ENCODE measurements around the gene TTC3. TPM values are rescaled to one million over a fixed set of nuclear protein-coding genes. Genes with fewer than 3 reads are reported as not detected.
"Not testable (repeated sequence)": the region's sequence is repeated elsewhere in the genome, so short reads cannot be mapped to it uniquely, and the experiment has no call there.

TTC3 gene
- total RNA-seq, 1 experiment from 2014 or later, result 71.5 TPM

- DNase-seq (ENCODE audit: low read depth, low spot score), result no peak
- no peaks in the 10 kb centered on the region for H3K9me2 ChIP-seq (ENCODE audit: insufficient read depth)
- H3K27ac ChIP-seq (ENCODE audit: low read depth, low read length), result no peak overlapping the region
- no peak overlapping the region for H3K9ac ChIP-seq (ENCODE audit: low read length)
- no peaks in the 10 kb centered on the region for H3K79me2 ChIP-seq (ENCODE audit: insufficient read depth, low read length)
- no peak overlapping the region for H3K4me3 ChIP-seq (replicated peaks in 1 of 2; ENCODE audit: low read depth in 1 of 2, low read length in 2 of 2)
- no peak overlapping the region for H3K4me2 ChIP-seq (ENCODE audit: low read length)
- TF ChIP-seq ZNF274 (IDR thresholded peaks at IDR 0.05; ENCODE audit: low read depth, low read length) (no peak), ELF1 (IDR thresholded peaks at IDR 0.05; ENCODE audit: borderline replicate concordance, low read depth) (no peak), RAD21 (IDR thresholded peaks at IDR 0.05; ENCODE audit: low read depth) (no peak), ZFX (IDR thresholded peaks at IDR 0.05) (no peak), POLR2AphosphoS5 (IDR thresholded peaks at IDR 0.05; ENCODE audit: low read depth, low read length) (no peak), JUND (IDR thresholded peaks at IDR 0.05) (no peak), SP1 (IDR thresholded peaks at IDR 0.05; ENCODE audit: low read depth) (no peak), YY1 (IDR thresholded peaks at IDR 0.05; ENCODE audit: extremely low read depth, insufficient replicate concordance, low read depth, low read length) (no peak)
- TF ChIP-seq, protein P1, sequence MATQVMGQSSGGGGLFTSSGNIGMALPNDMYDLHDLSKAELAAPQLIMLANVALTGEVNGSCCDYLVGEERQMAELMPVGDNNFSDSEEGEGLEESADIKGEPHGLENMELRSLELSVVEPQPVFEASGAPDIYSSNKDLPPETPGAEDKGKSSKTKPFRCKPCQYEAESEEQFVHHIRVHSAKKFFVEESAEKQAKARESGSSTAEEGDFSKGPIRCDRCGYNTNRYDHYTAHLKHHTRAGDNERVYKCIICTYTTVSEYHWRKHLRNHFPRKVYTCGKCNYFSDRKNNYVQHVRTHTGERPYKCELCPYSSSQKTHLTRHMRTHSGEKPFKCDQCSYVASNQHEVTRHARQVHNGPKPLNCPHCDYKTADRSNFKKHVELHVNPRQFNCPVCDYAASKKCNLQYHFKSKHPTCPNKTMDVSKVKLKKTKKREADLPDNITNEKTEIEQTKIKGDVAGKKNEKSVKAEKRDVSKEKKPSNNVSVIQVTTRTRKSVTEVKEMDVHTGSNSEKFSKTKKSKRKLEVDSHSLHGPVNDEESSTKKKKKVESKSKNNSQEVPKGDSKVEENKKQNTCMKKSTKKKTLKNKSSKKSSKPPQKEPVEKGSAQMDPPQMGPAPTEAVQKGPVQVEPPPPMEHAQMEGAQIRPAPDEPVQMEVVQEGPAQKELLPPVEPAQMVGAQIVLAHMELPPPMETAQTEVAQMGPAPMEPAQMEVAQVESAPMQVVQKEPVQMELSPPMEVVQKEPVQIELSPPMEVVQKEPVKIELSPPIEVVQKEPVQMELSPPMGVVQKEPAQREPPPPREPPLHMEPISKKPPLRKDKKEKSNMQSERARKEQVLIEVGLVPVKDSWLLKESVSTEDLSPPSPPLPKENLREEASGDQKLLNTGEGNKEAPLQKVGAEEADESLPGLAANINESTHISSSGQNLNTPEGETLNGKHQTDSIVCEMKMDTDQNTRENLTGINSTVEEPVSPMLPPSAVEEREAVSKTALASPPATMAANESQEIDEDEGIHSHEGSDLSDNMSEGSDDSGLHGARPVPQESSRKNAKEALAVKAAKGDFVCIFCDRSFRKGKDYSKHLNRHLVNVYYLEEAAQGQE (IDR thresholded peaks at IDR 0.05; ENCODE audit: low read depth), result no peak
- TF ChIP-seq, protein P2, sequence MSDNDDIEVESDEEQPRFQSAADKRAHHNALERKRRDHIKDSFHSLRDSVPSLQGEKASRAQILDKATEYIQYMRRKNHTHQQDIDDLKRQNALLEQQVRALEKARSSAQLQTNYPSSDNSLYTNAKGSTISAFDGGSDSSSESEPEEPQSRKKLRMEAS (IDR thresholded peaks at IDR 0.05), result no peak
- TF ChIP-seq, protein P3, sequence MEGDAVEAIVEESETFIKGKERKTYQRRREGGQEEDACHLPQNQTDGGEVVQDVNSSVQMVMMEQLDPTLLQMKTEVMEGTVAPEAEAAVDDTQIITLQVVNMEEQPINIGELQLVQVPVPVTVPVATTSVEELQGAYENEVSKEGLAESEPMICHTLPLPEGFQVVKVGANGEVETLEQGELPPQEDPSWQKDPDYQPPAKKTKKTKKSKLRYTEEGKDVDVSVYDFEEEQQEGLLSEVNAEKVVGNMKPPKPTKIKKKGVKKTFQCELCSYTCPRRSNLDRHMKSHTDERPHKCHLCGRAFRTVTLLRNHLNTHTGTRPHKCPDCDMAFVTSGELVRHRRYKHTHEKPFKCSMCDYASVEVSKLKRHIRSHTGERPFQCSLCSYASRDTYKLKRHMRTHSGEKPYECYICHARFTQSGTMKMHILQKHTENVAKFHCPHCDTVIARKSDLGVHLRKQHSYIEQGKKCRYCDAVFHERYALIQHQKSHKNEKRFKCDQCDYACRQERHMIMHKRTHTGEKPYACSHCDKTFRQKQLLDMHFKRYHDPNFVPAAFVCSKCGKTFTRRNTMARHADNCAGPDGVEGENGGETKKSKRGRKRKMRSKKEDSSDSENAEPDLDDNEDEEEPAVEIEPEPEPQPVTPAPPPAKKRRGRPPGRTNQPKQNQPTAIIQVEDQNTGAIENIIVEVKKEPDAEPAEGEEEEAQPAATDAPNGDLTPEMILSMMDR (IDR thresholded peaks at IDR 0.05 in 2 of 3, conservative IDR thresholded peaks at IDR 0.05 in 1 of 3; ENCODE audit: borderline replicate concordance in 1 of 3, insufficient read depth in 1 of 3, low read depth in 2 of 3, low read length in 2 of 3), result no peak
- TF ChIP-seq, protein P4, sequence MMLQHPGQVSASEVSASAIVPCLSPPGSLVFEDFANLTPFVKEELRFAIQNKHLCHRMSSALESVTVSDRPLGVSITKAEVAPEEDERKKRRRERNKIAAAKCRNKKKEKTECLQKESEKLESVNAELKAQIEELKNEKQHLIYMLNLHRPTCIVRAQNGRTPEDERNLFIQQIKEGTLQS (IDR thresholded peaks at IDR 0.05), result no peak
- ChIA-PET POLR2A (no interaction called here), RAD21 (ENCODE audit: low non-redundant PET in 1 of 2, low total read pairs in 2 of 2, uncharacterized antibody in 2 of 2, unreplicated experiment in 2 of 2) (no interaction called here), CTCF (no interaction called here)
- peaks cover 5 to 6% of the 10 kb centered on the region in 2 experiments; a peak in 2 of 4 replicates for H3K9me3 ChIP-seq (ENCODE audit: control insufficient read depth in 1 of 2, insufficient read depth in 1 of 2, low read depth in 1 of 2, low read length in 2 of 2)
- peaks cover 0 to 4% of the 10 kb centered on the region in 2 experiments; a peak in 1 of 4 replicates for H3K4me1 ChIP-seq (ENCODE audit: control insufficient read depth in 1 of 2, insufficient read depth in 2 of 2, low read length in 2 of 2)
- H2AFZ ChIP-seq (ENCODE audit: low read depth, low read length, poor library complexity, severe bottlenecking), result no peak overlapping the region
- BruUV-seq (replicated peaks), result no TSS peak
- ATAC-seq, result no peak
- no peaks in the 10 kb centered on the region for H4K20me1 ChIP-seq (ENCODE audit: insufficient read depth)
- H3K27me3 ChIP-seq (ENCODE audit: insufficient read depth, low read length), result no peaks in the 10 kb centered on the region
- H3K36me3 ChIP-seq (ENCODE audit: control insufficient read depth in 1 of 2, insufficient read depth in 2 of 2, low read length in 2 of 2), result peaks cover 36 to 46% of the 10 kb centered on the region in 2 experiments
- intact Hi-C loops (cut with micrococcal nuclease), result loop anchor here (10.0 kb wide), 1 partner anchor 65 kb away; no protein-coding TSS in a partner anchor
Measured at GRCh38 chr21:37139902-37140301, 66.8 kb downstream of the TTC3 start.

GRCh38 chr21:37143392-37143791, 70.3 kb downstream of the TTC3 start:
- H3K9me2 ChIP-seq (ENCODE audit: insufficient read depth); H3K27me3 ChIP-seq (ENCODE audit: insufficient read depth, low read length); CTCF ChIA-PET; H4K20me1 ChIP-seq (ENCODE audit: insufficient read depth); BruUV-seq (replicated peaks); ATAC-seq; DNase-seq (ENCODE audit: low read depth, low spot score); H3K9ac ChIP-seq (ENCODE audit: low read length); POLR2A ChIA-PET; RAD21 ChIA-PET (ENCODE audit: low non-redundant PET in 1 of 2, low total read pairs in 2 of 2, uncharacterized antibody in 2 of 2, unreplicated experiment in 2 of 2); H3K27ac ChIP-seq (ENCODE audit: low read depth, low read length); H3K9me3 ChIP-seq (ENCODE audit: control insufficient read depth in 1 of 2, insufficient read depth in 1 of 2, low read depth in 1 of 2, low read length in 2 of 2); H3K4me3 ChIP-seq (replicated peaks in 1 of 2; ENCODE audit: low read depth in 1 of 2, low read length in 2 of 2); H2AFZ ChIP-seq (ENCODE audit: low read depth, low read length, poor library complexity, severe bottlenecking); H3K79me2 ChIP-seq (ENCODE audit: insufficient read depth, low read length); H3K4me2 ChIP-seq (ENCODE audit: low read length): not testable (repeated sequence)
- peaks cover 5 to 16% of the 10 kb centered on the region in 2 experiments; a peak in 3 of 4 replicates for H3K4me1 ChIP-seq (ENCODE audit: control insufficient read depth in 1 of 2, insufficient read depth in 2 of 2, low read length in 2 of 2)
- intact Hi-C loops (cut with micrococcal nuclease), result loop anchor here (10.0 kb wide), 1 partner anchor 61 kb away; no protein-coding TSS in a partner anchor
- peaks cover 9 to 25% of the 10 kb centered on the region in 2 experiments; a peak in 3 of 4 replicates for H3K36me3 ChIP-seq (ENCODE audit: control insufficient read depth in 1 of 2, insufficient read depth in 2 of 2, low read length in 2 of 2)

Measured in HCT116 (cell line).